ENCODE results near the gene TOP3A. TPM values are rescaled to one million over a fixed set of nuclear protein-coding genes. Genes with fewer than 3 reads are reported as not detected.
A peak's percentile ranks its signal among the peaks of the same experiment; 100 is the strongest.
"Not testable (repeated sequence)": the region's sequence is repeated elsewhere in the genome, so short reads cannot be mapped to it uniquely, and the experiment has no call there.

Gene TOP3A, protein sequence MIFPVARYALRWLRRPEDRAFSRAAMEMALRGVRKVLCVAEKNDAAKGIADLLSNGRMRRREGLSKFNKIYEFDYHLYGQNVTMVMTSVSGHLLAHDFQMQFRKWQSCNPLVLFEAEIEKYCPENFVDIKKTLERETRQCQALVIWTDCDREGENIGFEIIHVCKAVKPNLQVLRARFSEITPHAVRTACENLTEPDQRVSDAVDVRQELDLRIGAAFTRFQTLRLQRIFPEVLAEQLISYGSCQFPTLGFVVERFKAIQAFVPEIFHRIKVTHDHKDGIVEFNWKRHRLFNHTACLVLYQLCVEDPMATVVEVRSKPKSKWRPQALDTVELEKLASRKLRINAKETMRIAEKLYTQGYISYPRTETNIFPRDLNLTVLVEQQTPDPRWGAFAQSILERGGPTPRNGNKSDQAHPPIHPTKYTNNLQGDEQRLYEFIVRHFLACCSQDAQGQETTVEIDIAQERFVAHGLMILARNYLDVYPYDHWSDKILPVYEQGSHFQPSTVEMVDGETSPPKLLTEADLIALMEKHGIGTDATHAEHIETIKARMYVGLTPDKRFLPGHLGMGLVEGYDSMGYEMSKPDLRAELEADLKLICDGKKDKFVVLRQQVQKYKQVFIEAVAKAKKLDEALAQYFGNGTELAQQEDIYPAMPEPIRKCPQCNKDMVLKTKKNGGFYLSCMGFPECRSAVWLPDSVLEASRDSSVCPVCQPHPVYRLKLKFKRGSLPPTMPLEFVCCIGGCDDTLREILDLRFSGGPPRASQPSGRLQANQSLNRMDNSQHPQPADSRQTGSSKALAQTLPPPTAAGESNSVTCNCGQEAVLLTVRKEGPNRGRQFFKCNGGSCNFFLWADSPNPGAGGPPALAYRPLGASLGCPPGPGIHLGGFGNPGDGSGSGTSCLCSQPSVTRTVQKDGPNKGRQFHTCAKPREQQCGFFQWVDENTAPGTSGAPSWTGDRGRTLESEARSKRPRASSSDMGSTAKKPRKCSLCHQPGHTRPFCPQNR
- 60.6 TPM for polyA plus RNA-seq (ENCODE audit: insufficient read length)
- long read RNA-seq, donor 1, partial matches to known transcripts = 0 of 2 reads
- long read RNA-seq, donor 1, other reads (novel, unspliced or antisense) = 0 of 2 reads
- long read RNA-seq, donor 2, partial matches to known transcripts = 0 of 1 reads
- long read RNA-seq, donor 2, other reads (novel, unspliced or antisense) = 0 of 1 reads
- long read RNA-seq, donor 3, full-length matches to known transcripts = 1 of 1 reads
- long read RNA-seq, donor 3, partial matches to known transcripts = 0 of 1 reads
- long read RNA-seq, donor 3, other reads (novel, unspliced or antisense) = 0 of 1 reads
- long read RNA-seq, donor 4 = 0 reads
- long read RNA-seq, donor 5, partial matches to known transcripts = 0 of 1 reads
- long read RNA-seq, donor 5, other reads (novel, unspliced or antisense) = 0 of 1 reads
- long read RNA-seq, donor 6, partial matches to known transcripts = 0 of 3 reads
- long read RNA-seq, donor 6, other reads (novel, unspliced or antisense) = 0 of 3 reads
- long read RNA-seq, donor 7, full-length matches to known transcripts = 1 of 1 reads
- long read RNA-seq, donor 7, partial matches to known transcripts = 0 of 1 reads
- long read RNA-seq, donor 7, other reads (novel, unspliced or antisense) = 0 of 1 reads
- long read RNA-seq, donor 8 = 0 reads

DNA sequence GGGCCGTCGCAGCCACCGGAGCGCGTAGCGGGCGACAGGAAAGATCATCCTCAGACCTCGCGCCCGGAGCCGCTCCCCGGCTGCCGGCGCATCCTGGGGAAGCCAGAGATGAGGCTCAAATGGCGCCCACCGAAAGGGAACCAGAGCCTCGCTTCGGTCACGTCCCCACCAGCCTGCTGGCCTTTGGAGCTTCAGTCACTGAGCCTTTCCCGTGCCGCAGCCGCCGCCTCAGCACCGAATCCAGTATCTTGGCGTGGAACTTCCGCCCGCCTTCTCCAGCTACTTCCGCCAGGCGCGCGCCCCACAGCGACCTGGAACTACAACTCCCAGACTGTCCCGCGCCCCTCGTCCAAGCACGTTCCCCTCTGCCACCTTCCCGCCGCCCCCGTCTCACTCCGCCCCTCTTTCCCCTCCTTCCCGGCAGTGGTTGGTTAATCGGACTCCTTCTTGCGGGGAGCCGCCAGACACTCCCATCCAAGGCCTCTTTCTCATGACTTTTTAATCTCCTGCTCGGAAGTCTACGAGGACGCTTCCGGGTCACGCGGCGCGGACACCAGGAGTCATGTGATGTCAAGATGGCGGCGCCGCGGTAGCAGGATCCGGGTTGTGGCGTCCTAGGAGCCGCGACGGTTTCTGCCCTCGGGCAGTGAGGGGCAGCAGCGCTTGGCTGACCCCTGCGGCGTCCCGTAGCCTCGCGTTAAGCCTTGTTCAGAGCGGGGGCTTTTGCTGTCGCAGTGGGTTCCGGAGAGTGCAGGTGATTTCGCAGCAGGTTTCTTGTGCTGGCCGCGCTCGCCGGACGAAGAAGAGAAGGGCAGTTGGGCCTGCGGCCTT is at the start of gene TOP3A, which contains the start of gene SMCR8:
TOP3A (minus strand) TSS at position 264 of the 831 bp plus-strand sequence; CDS start at position 48, 216 bp downstream.
SMCR8 (plus strand) TSS at position 563 of the 831 bp plus-strand sequence. CDS start 497 bp downstream, outside the sequence.
- DNase-seq = peak; percentile 97

DNA sequence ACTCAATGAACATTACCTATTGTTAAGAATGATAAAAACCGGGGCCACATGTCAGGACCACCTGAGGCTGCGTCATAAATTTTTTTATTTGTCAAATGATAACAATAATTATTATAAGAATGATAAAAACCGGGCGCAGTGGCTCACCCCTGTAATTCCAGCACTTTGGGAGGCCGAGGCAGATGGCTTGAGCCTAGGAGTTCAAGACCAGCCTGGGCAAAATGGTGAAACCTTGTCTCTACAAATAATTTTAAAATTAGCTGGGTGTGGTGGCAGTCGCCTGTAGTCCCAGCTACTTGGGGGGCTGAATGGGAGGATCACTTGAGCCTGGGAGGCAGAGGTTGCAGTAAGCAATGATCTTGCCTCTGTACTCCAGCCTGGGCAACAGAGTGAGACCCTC is 49.4 kb upstream of the TOP3A start:
- DNase-seq = no peak

DNA sequence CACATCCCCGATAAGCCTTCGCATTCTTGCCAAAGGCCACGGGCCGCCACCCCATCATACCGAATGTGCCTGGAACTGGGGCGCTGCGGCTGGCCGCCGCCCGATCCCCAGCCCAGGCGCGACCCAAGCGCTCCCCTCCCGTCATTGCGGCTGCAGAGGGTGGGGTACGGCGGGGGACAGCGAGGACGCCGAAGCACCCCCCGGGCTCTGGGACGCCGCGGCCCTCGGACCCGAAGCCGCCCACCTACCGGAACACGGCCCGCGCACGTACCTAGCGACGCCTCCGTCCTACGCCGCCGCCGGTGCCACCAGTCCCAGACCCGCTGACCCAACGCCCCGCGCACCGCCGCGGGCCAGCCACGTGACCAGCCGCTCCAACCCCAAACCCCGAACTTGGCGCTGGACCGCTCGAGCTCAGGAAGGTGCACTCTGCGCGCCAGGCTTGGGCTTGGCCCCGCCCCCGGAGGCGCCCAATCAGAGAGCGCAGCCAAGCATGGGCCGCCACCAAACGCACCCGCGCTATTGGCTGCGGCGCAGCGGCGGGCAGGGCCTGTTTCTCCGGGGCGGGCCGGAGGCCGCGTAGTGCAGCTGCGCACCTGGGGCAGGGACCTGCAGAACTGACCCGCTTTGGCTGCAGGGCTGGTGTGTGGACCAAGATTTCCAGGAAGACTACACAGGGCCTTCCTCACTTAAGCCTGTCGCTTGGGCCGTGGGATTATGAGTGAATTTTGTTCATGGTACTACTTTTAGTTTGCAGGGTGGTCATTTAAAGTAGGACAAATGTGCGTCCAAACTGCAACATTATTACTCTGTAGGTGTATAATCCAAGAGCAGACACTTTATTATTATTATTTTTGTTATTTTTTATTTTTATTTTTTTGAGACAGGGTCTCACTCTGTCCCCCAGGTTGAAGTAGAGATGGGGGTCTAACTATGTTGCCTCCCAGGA is 48.6 kb upstream of the TOP3A start, which contains the start of gene SHMT1:
SHMT1 (minus strand) TSS at position 450 of the 949 bp plus-strand sequence. CDS start 7,569 bp downstream, outside the sequence.
- DNase-seq = peak; percentile 86

DNA sequence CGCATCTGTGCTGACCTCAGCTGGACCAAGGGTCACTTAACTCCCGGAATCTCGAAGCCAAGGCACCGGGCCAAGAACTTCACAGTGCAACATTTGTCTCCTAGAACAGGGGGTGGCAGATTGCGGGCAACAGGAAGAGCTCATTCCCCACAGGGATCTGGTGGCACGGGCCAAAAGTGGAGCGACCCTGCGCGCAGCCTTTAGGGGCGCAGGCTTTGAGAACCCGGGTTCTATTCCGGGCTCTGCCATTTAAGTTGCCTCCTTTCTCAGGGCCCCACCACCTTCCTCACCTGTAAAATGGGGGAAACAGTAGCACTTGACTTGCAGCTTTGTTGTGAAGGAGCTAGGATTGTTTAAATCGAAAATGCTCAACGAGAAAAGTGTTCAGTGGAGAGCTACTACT is 47.9 kb upstream of the TOP3A start:
- no peak for DNase-seq

DNA sequence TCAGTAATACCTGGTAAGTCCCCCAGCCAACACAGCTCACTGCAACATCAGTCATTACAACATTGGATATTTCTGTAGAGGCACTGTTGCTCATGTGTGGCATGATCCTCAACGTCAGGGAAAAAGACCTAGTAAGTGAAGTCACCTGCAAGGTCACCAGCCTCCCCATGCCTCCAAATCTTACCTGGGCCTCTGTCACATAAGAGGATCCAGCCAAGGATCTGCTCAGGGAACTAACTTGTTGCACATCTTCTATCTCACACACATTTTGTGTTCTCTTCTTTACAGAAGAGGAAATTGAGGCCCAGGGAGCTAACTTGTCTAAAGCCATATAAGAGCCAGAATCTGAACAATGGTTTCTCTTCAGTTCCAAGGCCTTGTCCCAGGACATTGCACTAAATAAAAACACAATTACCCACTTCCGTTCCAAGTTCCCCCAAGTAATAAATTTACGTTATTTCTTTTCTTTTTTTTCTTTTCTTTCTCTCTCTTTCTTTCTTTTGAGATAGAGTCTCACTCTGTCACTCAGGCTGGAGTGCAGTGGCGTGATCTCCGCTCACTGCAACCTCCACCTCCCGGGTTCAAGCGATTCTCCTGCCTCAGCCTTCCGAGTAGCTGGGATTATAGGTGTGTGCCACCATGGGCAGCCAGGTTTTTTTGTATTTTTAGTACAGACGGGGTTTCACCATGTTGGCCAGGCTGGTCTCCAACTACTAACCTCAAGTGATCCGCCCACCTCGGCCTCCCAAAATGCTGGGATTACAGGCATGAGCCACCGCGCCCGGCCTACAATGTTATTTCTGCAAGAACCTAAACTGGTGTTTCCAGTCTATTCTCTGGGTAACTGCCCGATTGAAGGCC is 47.3 kb upstream of the TOP3A start:
- no peak for DNase-seq

DNA sequence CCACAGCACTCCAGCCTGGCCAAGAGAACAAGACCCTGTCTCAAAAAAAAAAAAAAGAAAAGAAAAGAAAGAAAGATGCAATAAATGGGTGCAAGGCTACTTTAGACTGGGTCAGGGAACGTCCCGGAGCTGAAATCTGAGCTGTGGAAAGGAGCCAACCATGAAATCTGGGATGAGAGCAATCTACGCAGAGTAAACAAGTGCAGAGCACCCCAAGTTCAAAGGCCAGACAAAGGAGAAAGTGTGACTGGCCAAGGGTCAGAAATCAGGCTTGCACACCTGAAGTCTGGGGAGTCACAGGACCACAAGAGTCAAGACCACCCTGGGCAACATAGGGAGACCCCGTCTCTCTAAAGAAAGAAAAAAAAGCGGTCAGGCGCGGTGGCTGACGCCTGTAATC is 45.7 kb upstream of the TOP3A start:
- DNase-seq = no peak

DNA sequence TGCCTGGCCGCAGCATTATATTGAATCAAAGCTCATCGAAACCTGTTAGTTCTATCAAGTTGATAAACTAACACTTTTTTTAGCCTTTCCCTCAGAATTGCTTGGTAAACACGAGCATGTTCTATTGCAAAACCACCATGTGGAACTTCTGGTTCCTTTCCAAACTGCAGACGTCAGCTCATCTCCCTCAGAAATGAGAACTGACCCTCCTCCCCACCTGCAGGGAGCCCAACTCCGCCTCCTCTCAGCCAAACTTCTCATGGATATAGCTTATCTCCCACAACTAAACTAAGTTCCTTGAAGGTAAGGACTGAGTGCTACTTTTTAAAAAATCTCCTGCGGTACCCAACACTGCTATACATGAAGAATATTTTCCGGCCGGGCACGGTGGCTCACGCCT is 41.8 kb upstream of the TOP3A start:
- DNase-seq = no peak

DNA sequence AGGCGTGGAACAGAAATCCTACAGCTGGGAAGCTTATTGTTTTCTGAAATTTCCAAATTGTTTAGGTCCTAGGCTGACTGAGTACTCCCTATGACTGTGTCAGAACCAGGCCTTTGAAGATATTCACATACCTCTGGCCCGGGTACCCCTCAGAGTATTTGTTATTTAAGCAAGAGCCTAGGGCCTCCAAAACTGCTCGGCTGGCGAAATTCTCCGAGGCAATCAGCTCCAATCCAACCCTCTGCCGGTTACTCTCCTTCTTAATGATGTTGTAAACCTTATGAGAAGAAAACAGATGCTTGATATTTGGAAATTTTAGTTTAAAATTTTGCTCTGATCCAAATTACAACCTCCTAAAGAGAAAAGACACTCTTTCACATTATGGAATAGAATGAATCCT is 38.7 kb upstream of the TOP3A start:
- no peak for DNase-seq

DNA sequence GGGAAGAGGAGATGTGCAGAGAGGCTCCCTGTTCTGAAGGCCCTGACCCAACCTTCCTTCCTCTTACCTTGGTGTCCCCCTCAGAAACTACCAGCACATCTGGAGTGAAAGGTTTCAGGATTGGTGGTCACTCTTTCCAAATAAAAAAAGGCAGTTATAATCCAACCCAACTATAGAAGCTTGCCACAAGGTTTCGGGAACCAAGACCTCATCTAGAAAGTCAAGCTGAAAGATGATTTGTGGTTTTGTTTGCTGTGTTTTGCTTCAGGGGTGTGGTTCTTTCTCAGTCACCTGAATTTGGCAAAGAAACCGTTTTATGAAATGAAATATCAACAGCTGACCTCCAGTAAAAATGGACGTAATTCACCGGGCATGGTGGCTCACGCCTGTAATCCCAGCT is 29.2 kb upstream of the TOP3A start:
- no peak for DNase-seq

DNA sequence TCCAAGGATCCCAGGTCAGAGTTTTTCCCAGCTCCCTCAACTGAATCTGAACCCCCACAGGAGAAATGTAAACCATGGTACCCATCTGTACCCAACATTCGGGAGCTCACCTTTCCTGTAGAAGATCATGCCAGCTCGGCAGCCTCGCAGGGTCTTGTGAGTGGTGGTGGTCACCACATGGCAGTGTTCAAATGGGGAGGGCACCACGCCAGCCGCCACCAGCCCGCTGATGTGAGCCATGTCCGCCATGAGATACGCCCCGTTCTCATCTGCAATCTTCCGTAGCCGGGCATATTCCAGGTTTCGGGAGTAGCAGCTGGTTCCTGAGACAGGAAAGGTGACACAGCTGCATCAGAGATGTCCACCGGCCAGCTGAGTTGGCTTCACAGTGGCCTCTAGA is 25.1 kb upstream of the TOP3A start:
- no peak for DNase-seq

DNA sequence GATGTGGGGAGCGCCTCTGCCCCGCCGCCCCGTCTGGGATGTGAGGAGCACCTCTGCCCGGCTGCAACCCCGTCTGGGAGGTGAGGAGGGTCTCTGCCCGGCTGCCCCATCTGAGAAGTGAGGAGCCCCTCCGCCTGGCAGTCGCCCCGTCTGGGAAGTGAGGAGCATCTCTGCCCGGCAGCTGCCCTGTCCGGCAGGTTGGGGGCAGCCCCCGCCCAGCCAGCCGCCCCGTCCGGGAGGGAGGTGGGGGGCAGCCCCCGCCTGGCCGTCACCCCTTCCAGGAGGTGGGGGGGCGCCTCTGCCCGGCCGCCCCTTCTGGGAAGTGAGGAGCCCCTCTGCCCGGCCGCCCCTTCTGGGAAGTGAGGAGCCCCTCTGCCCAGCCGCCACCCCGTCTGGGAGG is 23.4 kb upstream of the TOP3A start:
- not testable (repeated sequence) for DNase-seq

DNA sequence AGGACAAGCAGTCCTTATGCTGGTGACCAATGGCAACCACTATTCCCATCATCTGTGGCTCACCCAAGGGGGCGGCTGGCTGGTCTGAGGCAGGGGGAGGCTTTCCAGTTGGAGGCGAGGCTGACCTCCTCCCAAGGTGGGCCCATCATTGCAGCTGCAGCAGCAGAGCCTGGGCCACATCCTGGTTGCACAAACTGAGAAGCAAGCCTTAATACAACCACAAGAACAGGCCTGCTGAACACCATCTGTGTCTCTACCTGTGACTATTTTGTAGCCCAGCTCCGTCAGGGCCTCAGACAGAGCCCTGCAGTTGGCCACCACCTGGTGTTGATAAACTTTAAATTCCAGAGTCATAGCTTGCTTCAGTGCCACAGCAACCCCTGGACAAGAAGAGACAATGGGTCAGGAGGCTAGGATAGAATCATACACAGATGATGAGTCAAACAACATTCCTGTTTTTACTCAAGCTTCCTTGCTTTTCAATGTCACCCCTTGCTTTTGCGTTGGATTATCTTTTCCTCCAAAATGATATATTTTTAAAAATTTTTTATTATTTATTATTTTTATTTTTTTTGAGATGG is 18.2 kb upstream of the TOP3A start:
- DNase-seq = no peak

DNA sequence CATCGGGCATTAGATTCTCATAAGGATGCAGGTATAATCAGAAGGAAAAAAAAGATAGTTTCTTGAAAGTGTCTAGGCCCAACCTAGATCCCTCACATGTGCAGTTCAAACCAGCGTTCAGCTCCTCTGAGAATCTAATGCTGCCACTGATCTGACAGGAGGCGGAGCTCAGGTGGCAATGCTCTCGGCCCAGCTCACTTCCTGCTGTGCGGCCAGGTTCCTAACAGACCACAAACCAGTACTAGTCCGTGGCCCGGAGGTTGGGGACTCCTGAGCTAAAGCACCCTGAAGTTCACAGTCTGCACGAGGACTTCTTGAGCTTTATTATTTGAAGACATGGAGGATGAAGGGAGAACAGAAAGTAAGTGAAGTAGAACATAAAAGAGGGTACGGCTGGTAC is 17.1 kb upstream of the TOP3A start:
- no peak for DNase-seq

DNA sequence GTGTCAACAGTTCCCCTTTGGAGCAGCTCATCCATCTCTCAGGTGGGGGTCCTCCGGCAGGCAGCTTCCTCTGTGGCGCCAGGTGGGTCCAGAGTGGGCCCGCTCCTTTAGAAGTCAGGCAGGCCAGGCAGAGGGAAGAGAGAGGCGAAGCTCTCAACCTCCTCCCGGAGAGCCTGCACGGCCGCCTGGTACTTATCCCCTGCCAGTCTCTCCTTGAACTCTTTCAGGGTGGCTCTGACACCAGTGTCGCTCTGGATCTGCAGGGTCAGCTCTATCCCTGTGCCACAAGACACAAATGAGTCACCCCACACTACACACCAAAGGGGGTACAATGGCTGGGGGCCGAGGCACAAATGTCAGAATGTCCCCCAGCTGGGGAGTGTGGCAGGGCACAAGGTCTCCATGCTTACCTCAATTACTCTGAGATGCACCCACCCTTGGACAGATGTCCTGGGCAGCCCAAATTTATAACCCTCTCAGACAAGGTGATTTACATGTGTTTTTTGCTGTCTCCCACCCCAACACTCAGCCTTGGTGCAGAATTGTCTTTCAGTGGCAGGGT is 13.9 kb upstream of the TOP3A start:
- DNase-seq = no peak

DNA sequence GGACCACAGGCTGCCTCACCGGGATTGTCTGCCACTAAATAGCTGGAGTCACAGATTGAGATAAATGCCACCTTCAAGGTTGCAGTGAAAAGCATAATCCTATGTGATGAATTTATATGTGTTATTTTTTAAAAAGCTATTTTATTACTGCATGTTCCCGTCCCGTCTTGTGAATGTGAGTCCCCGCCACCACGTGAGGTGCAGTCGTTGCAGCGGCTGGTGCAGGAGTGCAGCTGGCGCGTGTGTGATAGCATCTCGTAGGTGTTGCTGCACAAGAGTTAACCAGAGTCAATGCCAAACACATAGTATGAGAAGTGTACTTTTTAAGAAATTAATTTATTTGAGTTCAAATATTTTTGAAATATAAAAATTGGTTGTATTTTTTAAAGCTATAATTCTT is 12.8 kb upstream of the TOP3A start:
- no peak for DNase-seq

DNA sequence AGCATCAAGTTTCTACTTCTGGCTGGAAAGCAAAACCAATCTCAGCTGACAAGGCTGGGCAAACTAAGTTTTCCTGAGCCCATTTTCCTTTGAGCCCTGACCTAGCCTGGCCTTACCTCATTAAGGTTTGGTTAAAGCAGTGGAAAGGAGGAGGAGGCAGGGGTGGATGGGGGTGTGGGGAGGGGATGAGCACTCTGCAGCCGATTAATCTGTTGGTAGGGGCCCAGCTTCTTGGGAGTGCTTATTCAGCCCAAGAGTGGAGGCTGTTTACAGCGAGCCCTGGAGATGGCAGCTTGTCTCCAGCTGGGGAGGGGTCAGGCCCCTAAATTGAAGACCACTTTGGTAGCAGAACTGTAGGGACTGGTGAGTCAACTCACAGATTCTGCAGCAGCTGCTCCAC is 12.3 kb upstream of the TOP3A start:
- DNase-seq = no peak

DNA sequence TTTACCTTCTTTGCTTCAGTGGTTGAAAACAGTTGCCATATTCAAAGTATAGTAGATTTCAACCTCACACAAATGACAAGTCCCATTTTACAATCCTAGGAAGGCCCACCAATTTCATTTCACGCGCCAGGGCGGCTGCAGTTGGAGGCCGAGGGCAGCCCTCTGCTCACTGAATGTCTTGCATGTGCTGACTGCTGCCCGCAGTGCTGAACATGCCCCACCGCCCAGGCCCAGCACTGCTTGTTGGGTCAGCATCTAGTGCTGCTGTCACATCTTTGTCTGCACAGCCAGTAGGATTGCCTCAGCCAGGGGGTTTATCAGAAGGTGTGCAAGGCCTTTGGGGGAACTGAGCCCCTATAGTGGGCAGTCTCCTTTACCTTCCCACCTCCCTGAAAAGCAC is 11.8 kb upstream of the TOP3A start:
- DNase-seq = no peak

All from left kidney (tissue), 8 donors.